HepG2 (cell line): Measurements from ENCODE around the gene POLR3GL. TPM values are rescaled to one million over a fixed set of nuclear protein-coding genes. Genes with fewer than 3 reads are reported as not detected.

Experiments
- EED ChIP-seq: sonication (generic); formaldehyde crosslinking; IDR thresholded peaks from 2 replicates; pipeline ENCODE4 v1.5.0; 2020; ENCODE audit warnings: mild to moderate bottlenecking, missing genetic modification reagents
- GFI1 ChIP-seq: sonication (generic); formaldehyde crosslinking; IDR thresholded peaks from 2 replicates; pipeline ENCODE4 v1.5.0; 2020; ENCODE audit warnings: missing genetic modification reagents, mild to moderate bottlenecking, borderline replicate concordance
- HDAC1 ChIP-seq: sonication (generic); formaldehyde crosslinking; IDR thresholded peaks from 2 replicates; pipeline ENCODE4 v1.5.1; 2020; ENCODE audit warnings: mild to moderate bottlenecking, missing genetic modification reagents
- HNF1B ChIP-seq: sonication (generic); formaldehyde crosslinking; IDR thresholded peaks from 2 replicates; pipeline ENCODE4 v1.5.1; 2020; ENCODE audit warnings: mild to moderate bottlenecking, moderate library complexity, missing genetic modification reagents
- HNF4A ChIP-seq: sonication (generic); formaldehyde crosslinking; IDR thresholded peaks from 2 replicates; pipeline ENCODE4 v1.4.0; 2020; ENCODE audit warnings: missing genetic modification reagents
- HNRNPH1 ChIP-seq: fragments of 200-400 bp; formaldehyde crosslinking; optimal IDR thresholded peaks from 2 replicates; pipeline ENCODE3; 2017; ENCODE audit warnings: mild to moderate bottlenecking, low read depth, low read length
- HNRNPLL ChIP-seq: fragments of 200-400 bp; formaldehyde crosslinking; IDR thresholded peaks from 2 replicates; pipeline ENCODE4 v1.6.1; 2017; ENCODE audit warnings: mild to moderate bottlenecking, low read depth, low read length; ENCODE audit not compliant: poor library complexity, severe bottlenecking
- MAZ ChIP-seq, 2 experiments: sonication (generic) in 1 of 2; formaldehyde crosslinking in 1 of 2; IDR thresholded peaks; 2 replicates each; pipeline versions ENCODE4 v1.5.0 to v1.6.1; 2012 to 2020; ENCODE audit warnings: low read depth in 2 of 2, mild to moderate bottlenecking in 2 of 2, borderline replicate concordance in 1 of 2, improper control_type of control experiment in 1 of 2, low read length in 1 of 2, missing genetic modification reagents in 1 of 2, moderate library complexity in 1 of 2
- NFYB ChIP-seq: sonication (generic); formaldehyde crosslinking; IDR thresholded peaks from 2 replicates; pipeline ENCODE4 v1.4.0; 2020; ENCODE audit warnings: missing genetic modification reagents
- NPAS2 ChIP-seq: sonication (generic); formaldehyde crosslinking; IDR thresholded peaks from 2 replicates; pipeline ENCODE4 v1.8.0; 2022; ENCODE audit warnings: mild to moderate bottlenecking, missing genetic modification reagents, borderline replicate concordance
- ONECUT2 ChIP-seq: sonication (generic); formaldehyde crosslinking; IDR thresholded peaks from 2 replicates; pipeline ENCODE4 v1.4.0; 2020; ENCODE audit warnings: missing genetic modification reagents
- POLR2A ChIP-seq, 2 experiments: IDR thresholded peaks; 2 replicates each; pipeline ENCODE4 v1.6.1; 2011; ENCODE audit warnings: low read depth in 2 of 2, low read length in 2 of 2, mild to moderate bottlenecking in 1 of 2, moderate library complexity in 1 of 2; ENCODE audit not compliant: insufficient read depth in 1 of 2
- SAP130 ChIP-seq: IDR thresholded peaks from 2 replicates; pipeline ENCODE4 v1.6.1; 2016; ENCODE audit warnings: low read depth
- SIN3A ChIP-seq: IDR thresholded peaks from 2 replicates; pipeline ENCODE4 v1.6.1; 2011; ENCODE audit warnings: low read depth, mild to moderate bottlenecking, control low read depth, low read length, borderline replicate concordance
- SMAD3 ChIP-seq: sonication (generic); formaldehyde crosslinking; IDR thresholded peaks from 2 replicates; pipeline ENCODE4 v1.4.0; 2020; ENCODE audit warnings: missing genetic modification reagents
- SNAPC5 ChIP-seq: sonication (generic); formaldehyde crosslinking; IDR thresholded peaks from 2 replicates; pipeline ENCODE4 v1.8.1; 2023; ENCODE audit warnings: mild to moderate bottlenecking, missing genetic modification reagents, borderline replicate concordance
- SPEN ChIP-seq: sonication (generic); formaldehyde crosslinking; IDR thresholded peaks from 2 replicates; pipeline ENCODE4 v1.5.1; 2020; ENCODE audit warnings: low read depth, mild to moderate bottlenecking, missing genetic modification reagents
- TEAD2 ChIP-seq: sonication (generic); formaldehyde crosslinking; IDR thresholded peaks from 2 replicates; pipeline ENCODE4 v1.9.0; 2021; ENCODE audit warnings: missing genetic modification reagents
- TFAP4 ChIP-seq: sonication (generic); IDR thresholded peaks from 2 replicates; pipeline ENCODE4 v1.6.1; 2016; ENCODE audit warnings: low read depth, borderline replicate concordance
- ZNF12 ChIP-seq: sonication (generic); formaldehyde crosslinking; IDR thresholded peaks from 2 replicates; pipeline ENCODE4 v1.5.0; 2020; ENCODE audit warnings: missing genetic modification reagents
- ZNF20 ChIP-seq: sonication (generic); formaldehyde crosslinking; IDR thresholded peaks from 2 replicates; pipeline ENCODE4 v1.4.0; 2020; ENCODE audit warnings: mild to moderate bottlenecking, moderate library complexity, missing genetic modification reagents
- ZNF205 ChIP-seq: IDR thresholded peaks from 2 replicates; pipeline ENCODE4 v1.6.1; 2018; ENCODE audit warnings: missing biosample characterization, missing genetic modification reagents
- ZNF768 ChIP-seq: sonication (generic); formaldehyde crosslinking; IDR thresholded peaks from 2 replicates; pipeline ENCODE4 v1.4.0; 2020; ENCODE audit warnings: missing genetic modification reagents
- ZSCAN25 ChIP-seq: sonication (generic); formaldehyde crosslinking; IDR thresholded peaks from 2 replicates; pipeline ENCODE4 v1.8.0; 2022; ENCODE audit warnings: mild to moderate bottlenecking, missing genetic modification reagents
- polyA plus RNA-seq, 8 experiments: library from polyadenylated mRNA; depleted of rRNA in 3 of 8; stranded (reverse) in 7 of 8; unstranded in 1 of 8; fragments of >200 nt; fragmentation: Illumina TruSeq in 4 of 8; extraction: Trizol in 4 of 8; gene quantifications; 2 replicates each; pipeline versions ENCODE4 v1.2.1 to v1.2.3, GENCODE V29; 2011 to 2016; ENCODE audit warnings: low read depth in 4 of 8, missing spikeins in 1 of 8, mixed read lengths in 1 of 8; ENCODE audit not compliant: insufficient read depth in 1 of 8
- total RNA-seq, 5 experiments: library from RNA; depleted of rRNA; stranded (reverse); fragments of >200 nt; fragmentation: Illumina TruSeq; extraction: Trizol; gene quantifications; 2 replicates each; pipeline ENCODE4 v1.2.3, GENCODE V29; 2016; ENCODE audit warnings: low read depth in 1 of 5

The POLR3GL gene
- total and polyA plus RNA-seq, 2 of the 13 experiments (the other 11 are each of a cell fraction or from before 2014, with no cell fraction given), result 11.5 to 12.4 TPM

GRCh38 chr1:145964328-145965118 lies at the start of gene POLR3GL, which contains the start of gene ANKRD34A (continued):
- peak; percentile 86; the same call in 1 of the 2 replicates for TF ChIP-seq SIN3A
- peak; percentile 21; the same call in 1 of the 2 replicates for TF ChIP-seq MAZ (IDR thresholded peaks at IDR 0.05; ENCODE audit: borderline replicate concordance, low read depth, low read length)
- 0 out of 2 replicates have a peak, but pooled peaks have one; percentile 52 for TF ChIP-seq MAZ (CRISPR knock-in tag; IDR thresholded peaks at IDR 0.05; ENCODE audit: low read depth)
- TF ChIP-seq ZNF12 (CRISPR knock-in tag), result 0 out of 2 replicates have a peak, but pooled peaks have one; percentile 16
- TF ChIP-seq ZNF768 (CRISPR knock-in tag), result no peak
- no peak for TF ChIP-seq HNRNPH1
- TF ChIP-seq NFYB (CRISPR knock-in tag), result peak; percentile 89
- TF ChIP-seq SPEN (CRISPR knock-in tag), result 0 out of 2 replicates have a peak, but pooled peaks have one; percentile 26
- peak; percentile 95 for TF ChIP-seq TFAP4
- peak; percentile 59; the same call in 1 of the 2 replicates for TF ChIP-seq SMAD3 (CRISPR knock-in tag)
- TF ChIP-seq EED (CRISPR knock-in tag), result no peak
- peak; percentile 39; the same call in 1 of the 2 replicates for TF ChIP-seq ZNF205 (CRISPR knock-in tag)
- TF ChIP-seq NPAS2 (CRISPR knock-in tag), result no peak
- TF ChIP-seq POLR2A (IDR thresholded peaks at IDR 0.05; ENCODE audit: insufficient read depth in 1 of 2, low read depth in 2 of 2, low read length in 2 of 2), result peak; percentile 57 to 85
- no peak for TF ChIP-seq HNF4A
- TF ChIP-seq ZNF20 (CRISPR knock-in tag), result no peak
- TF ChIP-seq SNAPC5, result 0 out of 2 replicates have a peak, but pooled peaks have one; percentile 33
- TF ChIP-seq SAP130, result peak; percentile 91
- 0 out of 2 replicates have a peak, but pooled peaks have one; percentile 25 for TF ChIP-seq ZSCAN25 (CRISPR knock-in tag)
- TF ChIP-seq GFI1 (CRISPR knock-in tag), result peak; percentile 39; the same call in 1 of the 2 replicates
- peak; percentile 54 for TF ChIP-seq HDAC1
- TF ChIP-seq HNRNPLL, result peak; percentile 44
- TF ChIP-seq TEAD2 (CRISPR knock-in tag), result no peak
- peak; percentile 50; the same call in 1 of the 2 replicates for TF ChIP-seq HNF1B (CRISPR knock-in tag)
- TF ChIP-seq ONECUT2 (CRISPR knock-in tag), result 0 out of 2 replicates have a peak, but pooled peaks have one; percentile 30
